Mesenchymal stem cell (in vitro differentiated cells and primary cell): ENCODE measurements around the gene DPP10.

ENCODE experiments used
- DNase-seq: peaks from one replicate; pipeline ENCODE4 v3.0.0-alpha.2; 2013
- H2AFZ ChIP-seq: one replicate; pipeline ENCODE4 v1.6.1; 2013; ENCODE audit warnings: low read depth, mild to moderate bottlenecking, control low read depth, inconsistent platforms, low read length, moderate library complexity
- H2AK5ac ChIP-seq: 2 replicates; pipeline ENCODE4 v1.6.1; 2013; ENCODE audit warnings: low read length, moderate library complexity, mild to moderate bottlenecking, inconsistent platforms; ENCODE audit not compliant: severe bottlenecking
- H2BK120ac ChIP-seq: one replicate; pipeline ENCODE4 v1.6.1; 2013; ENCODE audit warnings: low read depth, mild to moderate bottlenecking, inconsistent platforms, low read length, moderate library complexity
- H2BK12ac ChIP-seq, 2 experiments: one replicate each; pipeline ENCODE4 v1.6.1; 2013; ENCODE audit warnings: inconsistent platforms in 2 of 2, low read length in 2 of 2, mild to moderate bottlenecking in 2 of 2, moderate library complexity in 2 of 2, control low read depth in 1 of 2
- H2BK15ac ChIP-seq: one replicate; pipeline ENCODE4 v1.6.1; 2013; ENCODE audit warnings: mild to moderate bottlenecking, low read depth, inconsistent platforms; ENCODE audit not compliant: poor library complexity, severe bottlenecking
- H2BK5ac ChIP-seq: 2 replicates; pipeline ENCODE4 v1.6.1; 2013; ENCODE audit warnings: low read depth, mild to moderate bottlenecking, low read length, control low read depth, inconsistent platforms; ENCODE audit not compliant: poor library complexity, severe bottlenecking
- H3K14ac ChIP-seq, 2 experiments: one replicate each; pipeline ENCODE4 v1.6.1; 2013; ENCODE audit warnings: inconsistent platforms in 2 of 2, low read length in 2 of 2, control low read depth in 1 of 2, mild to moderate bottlenecking in 1 of 2, moderate library complexity in 1 of 2
- H3K18ac ChIP-seq, 2 experiments: one replicate each; pipeline ENCODE4 v1.6.1; 2013; ENCODE audit warnings: inconsistent platforms in 2 of 2, low read length in 2 of 2, control low read depth in 1 of 2, low read depth in 1 of 2, mild to moderate bottlenecking in 1 of 2
- H3K23ac ChIP-seq, 2 experiments: one replicate each; pipeline ENCODE4 v1.6.1; 2013; ENCODE audit warnings: inconsistent platforms in 2 of 2, low read length in 2 of 2, mild to moderate bottlenecking in 2 of 2, moderate library complexity in 2 of 2, control low read depth in 1 of 2
- H3K27ac ChIP-seq: 2 replicates; pipeline ENCODE4 v1.5.1; 2013; ENCODE audit warnings: mild to moderate bottlenecking, moderate library complexity, low read length, control low read depth, inconsistent platforms; ENCODE audit not compliant: poor library complexity, severe bottlenecking
- H3K27me3 ChIP-seq, 2 experiments: 2 replicates each; pipeline versions ENCODE4 v1.6.1 to v1.7.0; 2013; ENCODE audit warnings: low read length in 2 of 2, mild to moderate bottlenecking in 2 of 2, moderate library complexity in 2 of 2, control low read depth in 1 of 2, inconsistent platforms in 1 of 2; ENCODE audit not compliant: control insufficient read depth in 1 of 2, insufficient read depth in 1 of 2
- H3K36me3 ChIP-seq, 2 experiments: 2 replicates each; pipeline versions ENCODE4 v1.6.1 to v1.7.0; 2013; ENCODE audit warnings: low read length in 2 of 2, control low read depth in 1 of 2, inconsistent platforms in 1 of 2, low read depth in 1 of 2, mild to moderate bottlenecking in 1 of 2; ENCODE audit not compliant: insufficient read depth in 2 of 2, control insufficient read depth in 1 of 2
- H3K4ac ChIP-seq, 2 experiments: one replicate each; pipeline ENCODE4 v1.6.1; 2013; ENCODE audit warnings: inconsistent platforms in 2 of 2, low read length in 2 of 2, mild to moderate bottlenecking in 2 of 2, moderate library complexity in 2 of 2, control low read depth in 1 of 2, low read depth in 1 of 2
- H3K4me1 ChIP-seq: 2 replicates; pipeline ENCODE4 v1.6.1; 2013; ENCODE audit warnings: low read depth, low read length, control low read depth; ENCODE audit not compliant: control insufficient read depth, insufficient read depth
- H3K4me2 ChIP-seq: 2 replicates; pipeline ENCODE4 v1.6.1; 2013; ENCODE audit warnings: low read length, mild to moderate bottlenecking, inconsistent platforms; ENCODE audit not compliant: poor library complexity, severe bottlenecking
- H3K4me3 ChIP-seq, 2 experiments: 2 replicates each; pipeline versions ENCODE4 v1.5.1 to v1.7.0; 2013; ENCODE audit warnings: low read length in 2 of 2, mild to moderate bottlenecking in 2 of 2, control low read depth in 1 of 2, low read depth in 1 of 2; ENCODE audit not compliant: insufficient read depth in 1 of 2
- H3K79me1 ChIP-seq: replicated peaks from 2 replicates; pipeline ENCODE4 v1.6.1; 2013; ENCODE audit warnings: mild to moderate bottlenecking, control low read depth, low read length, inconsistent platforms; ENCODE audit not compliant: poor library complexity, severe bottlenecking
- H3K9ac ChIP-seq: 2 replicates; pipeline ENCODE4 v1.7.0; 2013; ENCODE audit warnings: mild to moderate bottlenecking, low read length, moderate library complexity
- H3K9me3 ChIP-seq: 2 replicates; pipeline ENCODE4 v1.7.0; 2013; ENCODE audit warnings: mild to moderate bottlenecking, low read length; ENCODE audit not compliant: control insufficient read depth
- H4K8ac ChIP-seq: one replicate; pipeline ENCODE4 v1.6.1; 2013; ENCODE audit warnings: inconsistent platforms, mild to moderate bottlenecking, low read length, moderate library complexity
- H4K91ac ChIP-seq: one replicate; pipeline ENCODE4 v1.6.1; 2013; ENCODE audit warnings: mild to moderate bottlenecking, low read length, inconsistent platforms
- WGBS: methylation state at CpG from one replicate; pipeline ENCODE4 v1.1.7; 2013; ENCODE audit warnings: mixed read lengths; 5-methylcytosine and 5-hydroxymethylcytosine counted together

The DPP10 gene

DNA sequence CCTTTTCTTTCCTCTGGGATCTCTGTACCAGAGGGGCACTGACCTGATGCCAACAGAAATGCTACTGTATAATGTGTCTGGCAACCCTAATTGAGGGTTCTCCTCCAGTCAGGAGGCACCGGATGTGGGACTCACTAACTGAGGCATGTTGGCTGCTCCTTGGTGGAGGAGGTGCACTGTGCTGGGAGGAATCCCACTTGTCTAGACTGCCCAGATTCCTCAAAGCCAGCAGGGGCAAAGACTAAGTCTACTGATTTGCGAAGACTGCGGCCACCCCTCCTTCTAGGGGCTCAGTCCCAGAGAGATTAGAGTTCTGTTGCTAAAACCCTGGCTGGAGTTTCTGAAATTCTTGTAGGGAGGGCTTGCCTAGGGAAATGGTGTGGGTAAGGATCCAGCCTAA, 1192.1 kb downstream of the DPP10 start:
- H4K8ac ChIP-seq, result no peak overlapping the region
- H3K4me1 ChIP-seq, result no peaks in the 10 kb centered on the region
- no peak overlapping the region for H3K4me2 ChIP-seq
- H2BK5ac ChIP-seq, result no peak overlapping the region
- no peak overlapping the region for H2BK120ac ChIP-seq
- H2BK15ac ChIP-seq, result no peak overlapping the region
- H3K27me3 ChIP-seq, result no peaks in the 10 kb centered on the region
- H3K9ac ChIP-seq, result no peak overlapping the region
- peaks cover 24% of the 10 kb centered on the region for H3K9me3 ChIP-seq
- no peak overlapping the region for H3K27ac ChIP-seq
- H3K79me1 ChIP-seq, result no peaks in the 10 kb centered on the region
- WGBS, result 85% methylated on average over 3 of the region's 3 CpGs
- DNase-seq, result no peak
- H3K4ac ChIP-seq, result no peak overlapping the region
- no peak overlapping the region for H4K91ac ChIP-seq
- H3K23ac ChIP-seq, result no peak overlapping the region
- H2AK5ac ChIP-seq, result no peak overlapping the region
- no peak overlapping the region for H3K18ac ChIP-seq
- H3K36me3 ChIP-seq, result no peaks in the 10 kb centered on the region
- H3K14ac ChIP-seq, result no peak overlapping the region
- no peak overlapping the region for H2AFZ ChIP-seq
- H3K4me3 ChIP-seq, result no peak overlapping the region
- no peak overlapping the region for H2BK12ac ChIP-seq

DNA sequence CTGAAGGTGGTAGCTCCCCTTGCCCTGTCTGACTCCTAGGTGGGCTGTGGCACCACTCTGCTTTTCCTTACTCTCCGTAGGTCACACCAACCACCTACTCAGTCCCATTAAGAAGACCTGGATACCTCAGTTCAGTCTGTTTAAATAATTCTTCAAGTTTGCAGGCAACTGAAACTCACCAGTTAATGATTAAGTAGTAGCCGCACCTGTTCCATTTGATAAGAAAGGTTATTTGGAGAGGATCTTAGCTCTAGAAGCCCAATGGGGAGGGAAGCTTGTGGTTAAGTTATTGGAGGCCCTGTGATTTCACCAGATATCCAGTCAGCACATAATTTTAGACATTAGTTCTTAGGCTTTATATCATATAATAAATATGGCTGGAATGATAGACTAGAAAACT, 1193.0 kb downstream of the DPP10 start:
- Histone ChIP-seq H2BK15ac (no peak overlapping the region), H2BK5ac (no peak overlapping the region), H3K9me3 (peaks cover 20% of the 10 kb centered on the region), H4K91ac (no peak overlapping the region), H2BK12ac (no peak overlapping the region), H3K4me3 (no peak overlapping the region), H3K36me3 (no peaks in the 10 kb centered on the region), H3K4ac (no peak overlapping the region), H3K14ac (no peak overlapping the region), H2AK5ac (no peak overlapping the region), H3K27ac (no peak overlapping the region), H3K9ac (no peak overlapping the region), H3K4me1 (no peaks in the 10 kb centered on the region), H3K4me2 (no peak overlapping the region), H2BK120ac (no peak overlapping the region), H3K18ac (no peak overlapping the region), H4K8ac (no peak overlapping the region), H2AFZ (no peak overlapping the region), H3K23ac (no peak overlapping the region), H3K27me3 (no peaks in the 10 kb centered on the region), H3K79me1 (no peaks in the 10 kb centered on the region)
- DNase-seq, result no peak
- 58% methylated on average over 1 of the region's 2 CpGs for WGBS

DNA sequence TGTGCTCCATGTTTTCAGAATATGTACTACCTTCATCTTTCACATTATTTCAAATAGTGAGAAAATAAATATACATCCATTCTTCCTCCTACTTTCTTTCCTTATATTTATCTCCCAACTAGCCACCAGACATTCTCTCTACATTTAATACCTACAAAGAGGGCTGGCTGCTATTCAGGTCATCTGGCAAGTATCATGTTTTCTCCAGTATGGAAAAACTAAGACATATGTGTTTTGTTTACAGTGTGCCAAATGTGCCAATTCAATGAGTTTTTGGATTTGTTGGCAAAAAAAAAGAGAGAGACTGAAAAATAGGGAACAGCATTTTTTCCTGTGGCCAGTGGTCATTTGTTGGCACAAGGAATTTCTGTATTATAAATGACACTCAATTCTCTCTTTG, 1207.3 kb downstream of the DPP10 start:
- no peak overlapping the region for H3K4ac ChIP-seq
- H3K79me1 ChIP-seq, result no peaks in the 10 kb centered on the region
- no peak overlapping the region for H2AK5ac ChIP-seq
- H3K23ac ChIP-seq, result no peak overlapping the region
- H2BK12ac ChIP-seq, result no peak overlapping the region
- no peaks in the 10 kb centered on the region for H3K36me3 ChIP-seq
- no peak overlapping the region for H4K8ac ChIP-seq
- H3K9me3 ChIP-seq, result peaks cover 15% of the 10 kb centered on the region
- no peak overlapping the region for H2BK5ac ChIP-seq
- H4K91ac ChIP-seq, result no peak overlapping the region
- H2BK120ac ChIP-seq, result no peak overlapping the region
- no peak overlapping the region for H3K9ac ChIP-seq
- no peak overlapping the region for H3K4me2 ChIP-seq
- no peak overlapping the region for H2BK15ac ChIP-seq
- no peak overlapping the region for H2AFZ ChIP-seq
- no peak overlapping the region for H3K18ac ChIP-seq
- no peaks in the 10 kb centered on the region for H3K27me3 ChIP-seq
- H3K4me3 ChIP-seq, result no peak overlapping the region
- DNase-seq, result no peak
- no peak overlapping the region for H3K14ac ChIP-seq
- H3K27ac ChIP-seq, result no peak overlapping the region
- no peaks in the 10 kb centered on the region for H3K4me1 ChIP-seq

DNA sequence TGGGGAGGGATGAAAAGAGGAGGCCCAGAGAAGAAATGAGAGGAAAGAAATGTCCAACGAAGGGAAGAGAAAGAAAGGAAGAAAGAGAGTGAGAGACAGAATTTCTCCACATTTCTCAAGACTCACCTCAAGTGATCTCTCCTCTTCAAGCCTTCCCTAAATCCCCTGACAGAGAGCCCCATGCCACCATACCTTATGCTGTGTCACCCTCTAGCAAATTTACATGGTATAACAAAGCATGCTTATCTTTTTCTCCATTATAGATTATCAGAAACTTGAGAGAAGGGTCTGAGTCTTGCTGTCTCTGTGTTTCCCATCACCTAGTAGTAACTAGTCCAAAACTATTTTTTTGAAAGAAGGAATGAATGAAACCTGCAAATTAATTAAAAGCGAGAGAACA, 1208.4 kb downstream of the DPP10 start:
- H2BK15ac ChIP-seq, result no peak overlapping the region
- no peak overlapping the region for H3K4me2 ChIP-seq
- no peaks in the 10 kb centered on the region for H3K36me3 ChIP-seq
- H2AK5ac ChIP-seq, result no peak overlapping the region
- H3K27ac ChIP-seq, result no peak overlapping the region
- no peak overlapping the region for H2BK120ac ChIP-seq
- no peak overlapping the region for H4K91ac ChIP-seq
- H3K18ac ChIP-seq, result no peak overlapping the region
- no peaks in the 10 kb centered on the region for H3K79me1 ChIP-seq
- no peak overlapping the region for H2BK5ac ChIP-seq
- no peak overlapping the region for H2AFZ ChIP-seq
- H2BK12ac ChIP-seq, result no peak overlapping the region
- H3K4me3 ChIP-seq, result no peak overlapping the region
- no peak overlapping the region for H3K4ac ChIP-seq
- no peak overlapping the region for H4K8ac ChIP-seq
- H3K9me3 ChIP-seq, result peaks cover 15% of the 10 kb centered on the region
- no peak overlapping the region for H3K23ac ChIP-seq
- no peak overlapping the region for H3K9ac ChIP-seq
- no peak overlapping the region for H3K14ac ChIP-seq
- no CpG with 5 or more reads among the region's 2 CpGs for WGBS
- no peaks in the 10 kb centered on the region for H3K27me3 ChIP-seq
- H3K4me1 ChIP-seq, result no peaks in the 10 kb centered on the region
- DNase-seq, result no peak
